Endometrial microvascular endothelial cells (primary cell): ENCODE results near the gene CCDC34. TPM values are rescaled to one million over a fixed set of nuclear protein-coding genes. Genes with fewer than 3 reads are reported as not detected.

ENCODE experiments used
- in situ Hi-C: cut with HindIII; loops from 2 replicates; pipeline ENCODE4 v1.10.0; 2017; ENCODE audit warnings: low sequenced_read_pairs, low pct_unique_long_range_greater_than_20kb; ENCODE audit errors: inconsistent ontology term
- total RNA-seq: library from RNA; depleted of rRNA; stranded (reverse); fragments of >200 nt; gene quantifications from one replicate; pipeline ENCODE4 v1.2.3, GENCODE V29; 2015; ENCODE audit errors: inconsistent ontology term

Gene CCDC34
- 5.4 TPM for total RNA-seq

GRCh38 chr11:27362749-27363575 lies at the start of gene CCDC34:
TSS of gene CCDC34 (minus strand) at chr11:27363215. CDS start at chr11:27363194, 21 bp downstream.
- in situ Hi-C loops = no loop called here

- in situ Hi-C loops = no loop called here
Observed at GRCh38 chr11:27412192-27412691, 49.2 kb upstream of the CCDC34 start.

GRCh38 chr11:27411328-27411727 lies 48.3 kb upstream of the CCDC34 start:
- in situ Hi-C loops = no loop called here

GRCh38 chr11:27410272-27410671 lies 47.3 kb upstream of the CCDC34 start:
- in situ Hi-C loops = no loop called here

- in situ Hi-C loops = no loop called here
Observed at GRCh38 chr11:27409742-27410141, 46.7 kb upstream of the CCDC34 start.

- in situ Hi-C loops = no loop called here
Observed at GRCh38 chr11:27409049-27409448, 46.0 kb upstream of the CCDC34 start.

GRCh38 chr11:27408246-27408800 lies 45.3 kb upstream of the CCDC34 start:
- in situ Hi-C loops = no loop called here

GRCh38 chr11:27406498-27407354 lies 43.7 kb upstream of the CCDC34 start:
- in situ Hi-C loops = no loop called here

GRCh38 chr11:27405134-27405533 lies 42.1 kb upstream of the CCDC34 start:
- in situ Hi-C loops = no loop called here

- in situ Hi-C loops = no loop called here
Observed at GRCh38 chr11:27404427-27404826, 41.4 kb upstream of the CCDC34 start.

GRCh38 chr11:27403195-27403594 lies 40.2 kb upstream of the CCDC34 start:
- in situ Hi-C loops = no loop called here

GRCh38 chr11:27402450-27402849 lies 39.4 kb upstream of the CCDC34 start:
- in situ Hi-C loops = no loop called here

GRCh38 chr11:27401833-27402316 lies 38.9 kb upstream of the CCDC34 start:
- in situ Hi-C loops = no loop called here

GRCh38 chr11:27401280-27401832 lies 38.3 kb upstream of the CCDC34 start:
- in situ Hi-C loops = no loop called here

- in situ Hi-C loops = no loop called here
Observed at GRCh38 chr11:27398400-27398770, 35.4 kb upstream of the CCDC34 start.

- in situ Hi-C loops = no loop called here
Observed at GRCh38 chr11:27397624-27398399, 34.8 kb upstream of the CCDC34 start.

- in situ Hi-C loops = no loop called here
Observed at GRCh38 chr11:27396259-27396839, 33.3 kb upstream of the CCDC34 start.
